ENCODE results near the gene SLC9A3. TPM values are rescaled to one million over a fixed set of nuclear protein-coding genes. Genes with fewer than 3 reads are reported as not detected.

SLC9A3 gene
- total RNA-seq, 1 donor from 2014 or later = 1.3 TPM

- TF ChIP-seq CTCF (conservative IDR thresholded peaks at IDR 0.05; ENCODE audit: low read depth, low read length) = no peak
- DNase-seq (ENCODE audit: low read depth) = no peak
These were observed 91.1 kb downstream of the SLC9A3 start for GRCh38 chr5:432928-433791.

GRCh38 chr5:432201-432927 lies 91.9 kb downstream of the SLC9A3 start:
- TF ChIP-seq CTCF (conservative IDR thresholded peaks at IDR 0.05; ENCODE audit: low read depth, low read length) = no peak
- no peak overlapping the region for H3K4me3 ChIP-seq (ENCODE audit: low read depth, low read length)
- no peak for DNase-seq (ENCODE audit: low read depth)

More at GRCh38 chr5:432928-433791, 91.1 kb downstream of the SLC9A3 start:
- H3K4me3 ChIP-seq (ENCODE audit: low read depth, low read length) = no peak overlapping the region

DNA sequence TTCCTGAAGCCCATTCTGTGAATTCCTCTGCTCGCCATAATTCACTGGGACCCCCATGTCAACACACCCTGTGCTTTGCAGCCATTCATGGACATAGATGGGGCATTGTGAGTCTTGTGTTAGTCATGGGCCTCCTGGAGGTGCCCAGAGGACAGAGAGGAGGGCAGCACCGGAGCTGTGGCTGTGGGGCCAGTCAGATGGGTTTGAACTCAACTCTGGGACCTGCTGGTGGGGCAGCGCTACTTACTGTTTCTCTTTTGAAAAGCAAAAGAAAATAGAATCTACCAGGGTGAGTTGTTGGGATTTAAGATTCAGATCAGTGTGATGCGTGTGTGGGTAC lies 92.6 kb downstream of the SLC9A3 start:
- TF ChIP-seq CTCF (conservative IDR thresholded peaks at IDR 0.05; ENCODE audit: low read depth, low read length) = no peak
- no peak overlapping the region for H3K4me3 ChIP-seq (ENCODE audit: low read depth, low read length)

DNA sequence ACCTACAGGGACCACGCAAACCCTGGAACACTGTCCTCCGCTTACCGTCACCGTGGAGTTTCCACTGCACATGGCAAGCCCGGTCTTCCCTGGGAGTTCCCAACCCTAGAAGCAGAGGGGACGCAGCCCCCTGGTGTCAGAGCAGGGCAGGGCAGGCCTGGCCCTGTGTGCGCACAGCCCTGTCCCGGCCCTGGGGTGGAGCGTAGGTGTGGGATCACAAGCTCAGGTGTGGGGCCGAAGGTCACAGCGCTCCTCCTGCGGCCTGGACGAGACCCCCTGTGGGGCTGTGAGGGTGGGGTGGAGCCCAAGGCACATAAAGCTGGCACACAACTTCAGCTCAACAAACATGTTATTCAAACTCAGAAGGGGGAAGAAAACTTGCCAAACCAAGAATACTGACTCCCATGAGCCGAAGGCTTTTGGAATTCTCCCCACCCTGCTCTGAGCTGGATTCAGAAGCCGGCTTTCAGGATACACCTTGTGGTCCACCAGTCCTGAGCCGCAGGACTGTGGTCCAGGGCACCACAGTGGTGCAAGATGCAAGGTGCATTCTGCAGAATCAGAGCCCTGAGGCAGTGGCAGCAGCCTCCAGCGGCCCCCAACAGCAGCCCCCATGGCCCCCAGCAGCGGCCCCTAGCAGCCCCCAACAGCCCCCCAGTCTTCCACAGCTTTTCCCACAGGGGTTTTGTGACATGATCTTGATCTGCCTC lies 93.1 kb downstream of the SLC9A3 start:
- TF ChIP-seq CTCF (conservative IDR thresholded peaks at IDR 0.05; ENCODE audit: low read depth, low read length) = peak; percentile 64
- DNase-seq (ENCODE audit: low read depth) = no peak
- H3K4me3 ChIP-seq (ENCODE audit: low read depth, low read length) = no peak overlapping the region

More for the DNA sequence above, 92.6 kb downstream of the SLC9A3 start:
- no peak for DNase-seq (ENCODE audit: low read depth)

GRCh38 chr5:430214-430925 lies 93.9 kb downstream of the SLC9A3 start:
- DNase-seq (ENCODE audit: low read depth) = no peak
- H3K4me3 ChIP-seq (ENCODE audit: low read depth, low read length) = no peak overlapping the region
- no peak for TF ChIP-seq CTCF (conservative IDR thresholded peaks at IDR 0.05; ENCODE audit: low read depth, low read length)

GRCh38 chr5:429453-430188 lies 94.6 kb downstream of the SLC9A3 start:
- no peak for DNase-seq (ENCODE audit: low read depth)
- no peak for TF ChIP-seq CTCF (conservative IDR thresholded peaks at IDR 0.05; ENCODE audit: low read depth, low read length)
- no peak overlapping the region for H3K4me3 ChIP-seq (ENCODE audit: low read depth, low read length)

Data from epithelial cell of proximal tubule (primary cell).